ENCODE results near the gene ADARB1. TPM values are rescaled to one million over a fixed set of nuclear protein-coding genes. Genes with fewer than 3 reads are reported as not detected.

ADARB1 gene
- total and polyA plus RNA-seq, 2 of the 4 experiments (the other 2 are of a cell fraction), result 39.8 to 47.3 TPM

- peaks cover 76% of the 10 kb centered on the region for H3K36me3 ChIP-seq (ENCODE audit: control insufficient read depth, insufficient read depth, low read length)
- peaks cover 32 to 36% of the 10 kb centered on the region in 2 experiments for H3K79me1 ChIP-seq (ENCODE audit: low read depth in 1 of 2, low read length in 2 of 2)
- H3K9me1 ChIP-seq (ENCODE audit: insufficient read depth, low read length), result peaks cover 16% of the 10 kb centered on the region
- ChIA-PET CTCF (interaction anchor here (1.1 kb wide), 1 partner anchor 10 kb away, joined by 4 read pairs; no protein-coding TSS in a partner anchor), POLR2A (ENCODE audit: unreplicated experiment) (no interaction called here)
- no peak overlapping the region for H4K8ac ChIP-seq (ENCODE audit: low read depth in 2 of 2, low read length in 2 of 2)
- H4K5ac ChIP-seq (ENCODE audit: low read depth, low read length), result no peak overlapping the region
- 87% methylated on average over 7 of the region's 11 CpGs; no CpG with 5 or more reads in 1 of the 2 experiments for WGBS, 2 experiments (ENCODE audit: extremely low coverage in 2 of 2, insufficient read length in 1 of 2)
- no peak overlapping the region for H3K4ac ChIP-seq (ENCODE audit: low read depth, low read length)
- no peak overlapping the region for H3K23ac ChIP-seq (ENCODE audit: low read depth, low read length)
- H3K9me3 ChIP-seq (ENCODE audit: control insufficient read depth, insufficient read depth, low read length), result no peaks in the 10 kb centered on the region
- H2AFZ ChIP-seq (replicated peaks; ENCODE audit: low read length, poor library complexity), result no peak overlapping the region
- H2AK9ac ChIP-seq (replicated peaks; ENCODE audit: low read depth, low read length, poor library complexity), result no peak overlapping the region
- H4K20me1 ChIP-seq (ENCODE audit: insufficient read depth, low read length), result peaks cover 44% of the 10 kb centered on the region
- H2BK120ac ChIP-seq (ENCODE audit: low read depth, low read length), result no peak overlapping the region
- no peak overlapping the region for H3K4me2 ChIP-seq (ENCODE audit: low read depth, low read length)
- in situ Hi-C loops (cut with MboI; ENCODE audit: low sequenced_read_pairs), result no loop called here
- no peak overlapping the region for H2BK20ac ChIP-seq (ENCODE audit: low read depth, low read length)
- no peak overlapping the region for H3K27ac ChIP-seq (ENCODE audit: insufficient read depth, low read length)
- H4K91ac ChIP-seq (ENCODE audit: insufficient read depth, low read depth, low read length), result no peak overlapping the region
- H3K14ac ChIP-seq (replicated peaks; ENCODE audit: low read depth, low read length), result no peak overlapping the region
- no peaks in the 10 kb centered on the region for H3K27me3 ChIP-seq (ENCODE audit: control insufficient read depth, insufficient read depth, low read length)
- intact Hi-C loops (cut with micrococcal nuclease), result no loop called here
- H3K18ac ChIP-seq (ENCODE audit: low read depth, low read length), result no peak overlapping the region
- peaks cover 9% of the 10 kb centered on the region for H3K4me1 ChIP-seq (ENCODE audit: control insufficient read depth, insufficient read depth, low read length)
- no peak overlapping the region for H3K9ac ChIP-seq (ENCODE audit: low read depth, low read length)
- no peak for ATAC-seq (ENCODE audit: low read depth)
- H2BK5ac ChIP-seq (ENCODE audit: low read depth, low read length, poor library complexity, severe bottlenecking), result no peak overlapping the region
- H3K4me3 ChIP-seq (ENCODE audit: insufficient read depth, low read depth, low read length), result no peak overlapping the region
- H3K56ac ChIP-seq (ENCODE audit: extremely low read depth, insufficient read depth, low read length), result no peak overlapping the region
- H2AK5ac ChIP-seq (ENCODE audit: low read depth, low read length), result no peak overlapping the region
- BruUV-seq (replicated peaks), result no TSS peak
- DNase-seq, result no peak
- TF ChIP-seq FOS (IDR thresholded peaks at IDR 0.05; ENCODE audit: low read depth, low read length), result no peak
- H2BK15ac ChIP-seq (ENCODE audit: low read depth, low read length), result no peak overlapping the region
- dilution Hi-C loops (cut with HindIII; ENCODE audit: low sequenced_read_pairs, unreplicated experiment), result no loop called here
Measured at GRCh38 chr21:45204395-45204794, 130.0 kb downstream of the ADARB1 start.

Data from IMR-90 (cell line).